SH-SY5Y (cell line): ENCODE data around the gene SCARB1.

Source experiments
- GATA2 ChIP-seq: IDR thresholded peaks from 2 replicates; pipeline ENCODE4 v1.6.1; 2011; ENCODE audit warnings: mild to moderate bottlenecking, low read depth, low read length
- GATA3 ChIP-seq: IDR thresholded peaks from 2 replicates; pipeline ENCODE4 v1.6.1; 2011; ENCODE audit warnings: low read depth, mild to moderate bottlenecking, low read length, moderate library complexity

GRCh38 chr12:124754949-124755800 is 108.5 kb downstream of the SCARB1 start:
- TF ChIP-seq GATA2 (no peak), GATA3 (no peak)
